GM13977 (cell line): ENCODE results near the gene WDFY4.

Experiments used
- DNase-seq: peaks from one replicate; pipeline ENCODE4 v3.0.0; 2012; ENCODE audit warnings: low spot score
- in situ Hi-C: fragments of 300-500 bp; cut with MboI; formaldehyde crosslinking; loops from one replicate; pipeline ENCODE4 v1.12.0; 2022; ENCODE audit warnings: low sequenced_read_pairs, low pct_unique_long_range_greater_than_20kb, mixed read lengths, inconsistent platforms; ENCODE audit not compliant: unreplicated experiment
- TF ChIP-seq, protein P1 (sequence below): IDR thresholded peaks from 2 replicates; pipeline ENCODE4 v1.5.1; 2012; ENCODE audit warnings: mild to moderate bottlenecking, control low read depth; ENCODE audit not compliant: insufficient read depth; ENCODE audit errors: extremely low read depth, missing control alignments

The WDFY4 gene

GRCh38 chr10:48929413-48929990 is 244.8 kb downstream of the WDFY4 start:
- in situ Hi-C loops = no loop called here
- DNase-seq = no peak
- TF ChIP-seq, protein P1, sequence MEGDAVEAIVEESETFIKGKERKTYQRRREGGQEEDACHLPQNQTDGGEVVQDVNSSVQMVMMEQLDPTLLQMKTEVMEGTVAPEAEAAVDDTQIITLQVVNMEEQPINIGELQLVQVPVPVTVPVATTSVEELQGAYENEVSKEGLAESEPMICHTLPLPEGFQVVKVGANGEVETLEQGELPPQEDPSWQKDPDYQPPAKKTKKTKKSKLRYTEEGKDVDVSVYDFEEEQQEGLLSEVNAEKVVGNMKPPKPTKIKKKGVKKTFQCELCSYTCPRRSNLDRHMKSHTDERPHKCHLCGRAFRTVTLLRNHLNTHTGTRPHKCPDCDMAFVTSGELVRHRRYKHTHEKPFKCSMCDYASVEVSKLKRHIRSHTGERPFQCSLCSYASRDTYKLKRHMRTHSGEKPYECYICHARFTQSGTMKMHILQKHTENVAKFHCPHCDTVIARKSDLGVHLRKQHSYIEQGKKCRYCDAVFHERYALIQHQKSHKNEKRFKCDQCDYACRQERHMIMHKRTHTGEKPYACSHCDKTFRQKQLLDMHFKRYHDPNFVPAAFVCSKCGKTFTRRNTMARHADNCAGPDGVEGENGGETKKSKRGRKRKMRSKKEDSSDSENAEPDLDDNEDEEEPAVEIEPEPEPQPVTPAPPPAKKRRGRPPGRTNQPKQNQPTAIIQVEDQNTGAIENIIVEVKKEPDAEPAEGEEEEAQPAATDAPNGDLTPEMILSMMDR = no peak

DNA sequence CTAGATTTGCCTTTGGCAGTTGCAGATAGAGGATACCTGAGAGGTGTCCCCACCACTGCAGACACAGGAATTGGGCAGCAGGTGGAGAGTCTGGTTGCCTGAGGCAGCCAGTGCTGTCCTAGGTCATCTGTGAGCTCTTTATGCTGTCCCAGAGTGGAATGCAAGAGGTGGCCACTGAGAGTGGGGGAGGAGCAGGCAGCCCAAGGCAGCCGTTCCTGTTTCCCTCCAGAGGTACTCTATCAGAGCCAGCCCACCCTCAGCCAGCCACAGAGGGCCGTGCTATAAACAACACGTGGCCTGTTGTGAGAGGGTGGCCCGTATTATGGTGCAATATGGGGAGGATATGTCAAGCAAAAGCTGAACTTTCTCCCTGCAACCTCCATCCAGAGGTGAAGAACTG is 246.5 kb downstream of the WDFY4 start:
- DNase-seq = no peak
- in situ Hi-C loops = no loop called here
- TF ChIP-seq, protein P1 = no peak

- no peak for DNase-seq
- in situ Hi-C loops = no loop called here
Measured at GRCh38 chr10:48932831-48933664, 248.4 kb downstream of the WDFY4 start.

GRCh38 chr10:48934672-48935501 is 250.2 kb downstream of the WDFY4 start:
- in situ Hi-C loops = no loop called here
- DNase-seq = no peak
- TF ChIP-seq, protein P1 = no peak

More at GRCh38 chr10:48932831-48933664, 248.4 kb downstream of the WDFY4 start:
- TF ChIP-seq, protein P1 = no peak

GRCh38 chr10:48935577-48935976 is 250.9 kb downstream of the WDFY4 start:
- in situ Hi-C loops = no loop called here
- TF ChIP-seq, protein P1 = no peak
- no peak for DNase-seq

- DNase-seq = no peak
Measured at GRCh38 chr10:48937796-48938195, 253.1 kb downstream of the WDFY4 start.

More at GRCh38 chr10:48937796-48938195, 253.1 kb downstream of the WDFY4 start:
- TF ChIP-seq, protein P1 = no peak
- in situ Hi-C loops = no loop called here
